Suppressor macrophage treated with lipopolysaccharide for 4 hours (primary cell): ENCODE results near the gene INTS1.

ENCODE experiments used
- DNase-seq: peaks from one replicate; pipeline ENCODE4 v3.0.0-alpha.2; 2020

Gene INTS1

DNA sequence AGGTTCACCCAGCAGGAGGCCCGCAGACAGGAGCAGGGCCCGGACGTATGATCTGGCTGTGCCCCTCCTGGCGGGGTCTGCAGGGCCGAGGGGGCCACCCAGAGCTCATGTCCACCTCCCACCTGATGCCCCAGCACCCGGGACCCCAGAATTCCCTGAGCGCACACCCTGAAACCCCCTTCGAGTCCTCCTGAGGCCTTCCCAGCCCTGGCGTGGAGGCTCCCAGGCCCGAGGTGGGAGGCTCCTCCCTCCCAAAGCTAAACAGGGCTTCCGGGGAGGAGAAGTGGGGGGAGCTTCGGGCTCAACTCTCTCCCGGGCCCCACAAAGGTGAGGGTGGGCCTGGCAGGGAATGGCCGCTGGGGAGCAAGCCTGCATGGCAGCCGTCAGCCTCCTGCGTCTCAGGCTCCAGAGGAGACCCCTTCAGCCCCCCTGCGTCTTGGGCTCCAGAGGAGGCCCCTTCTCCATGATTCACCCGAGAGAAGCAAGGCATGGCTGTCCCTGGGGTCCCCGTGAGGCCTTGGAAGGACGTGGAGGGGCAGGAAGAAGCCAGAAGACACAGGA, 75.2 kb downstream of the INTS1 start:
- no peak for DNase-seq

GRCh38 chr7:1427064-1427657, 77.0 kb downstream of the INTS1 start:
- DNase-seq = no peak

- no peak for DNase-seq
Measured at GRCh38 chr7:1426474-1426873, 77.7 kb downstream of the INTS1 start.

GRCh38 chr7:1425292-1426136, 78.7 kb downstream of the INTS1 start:
- no peak for DNase-seq

- no peak for DNase-seq
Measured at GRCh38 chr7:1424041-1424440, 80.1 kb downstream of the INTS1 start.

- DNase-seq = no peak
Measured at GRCh38 chr7:1423264-1423811, 80.9 kb downstream of the INTS1 start.

GRCh38 chr7:1422512-1423263, 81.5 kb downstream of the INTS1 start:
- DNase-seq = no peak

- no peak for DNase-seq
Measured at GRCh38 chr7:1421946-1422345, 82.2 kb downstream of the INTS1 start.

GRCh38 chr7:1421020-1421790, 83.0 kb downstream of the INTS1 start:
- DNase-seq = no peak
